ENCODE data around the gene ECE2. TPM values are rescaled to one million over a fixed set of nuclear protein-coding genes. Genes with fewer than 3 reads are reported as not detected.

ECE2 gene
- total and polyA plus RNA-seq, 10 of the 15 experiments (the other 5 are each of a cell fraction or from before 2014, with no cell fraction given): not detected

- TF ChIP-seq ZBTB4 (CRISPR knock-in tag; IDR thresholded peaks at IDR 0.05) (no peak), MTA2 (IDR thresholded peaks at IDR 0.05; ENCODE audit: low read depth) (no peak), MAX (IDR thresholded peaks at IDR 0.05; ENCODE audit: low read depth, low read length) (peak; percentile 88), KAT2A (conservative IDR thresholded peaks at IDR 0.05; ENCODE audit: control insufficient read depth, low read depth, low read length) (no peak), IRF5 (IDR thresholded peaks at IDR 0.05; ENCODE audit: borderline replicate concordance) (no peak), TBL1XR1 (IDR thresholded peaks at IDR 0.05; ENCODE audit: low read depth, low read length) (no peak; the same call in 1 of the 2 replicates), TCF12 (IDR thresholded peaks at IDR 0.05; ENCODE audit: low read depth, low read length) (0 out of 2 replicates have a peak, but pooled peaks have one; percentile 59), ATF7 (IDR thresholded peaks at IDR 0.05; ENCODE audit: low read depth) (no peak), REST (IDR thresholded peaks at IDR 0.05; ENCODE audit: low read depth, low read length) (no peak; the same call in 1 of the 2 replicates)
Observed at GRCh38 chr3:184248454-184249411, 27.1 kb upstream of the ECE2 start, which contains the start of gene ALG3 (continued).
